Measurements from ENCODE around the gene GCLC. TPM values are rescaled to one million over a fixed set of nuclear protein-coding genes. Genes with fewer than 3 reads are reported as not detected.
"Not testable (repeated sequence)": the region's sequence is repeated elsewhere in the genome, so short reads cannot be mapped to it uniquely, and the experiment has no call there.

The GCLC gene
- total RNA-seq, 1 donor from 2014 or later = 7.8 TPM

- DNase-seq (ENCODE audit: low read depth) = no peak
Observed at GRCh38 chr6:53495506-53496499, 49.1 kb downstream of the GCLC start.

GRCh38 chr6:53494076-53494475 is 50.8 kb downstream of the GCLC start:
- no peak for DNase-seq (ENCODE audit: low read depth)

- no peak for DNase-seq (ENCODE audit: low read depth)
Observed at GRCh38 chr6:53493635-53494025, 51.3 kb downstream of the GCLC start.

- DNase-seq (ENCODE audit: low read depth) = peak; percentile 73
Observed at GRCh38 chr6:53492860-53493634, 51.9 kb downstream of the GCLC start.

- no peak for DNase-seq (ENCODE audit: low read depth)
Observed at GRCh38 chr6:53487080-53487479, 57.8 kb downstream of the GCLC start.

GRCh38 chr6:53486679-53487078 is 58.2 kb downstream of the GCLC start:
- no peak for DNase-seq (ENCODE audit: low read depth)

- peak; percentile 72 for DNase-seq (ENCODE audit: low read depth)
Observed at GRCh38 chr6:53484476-53485280, 60.2 kb downstream of the GCLC start.

GRCh38 chr6:53483423-53484353 is 61.2 kb downstream of the GCLC start:
- DNase-seq (ENCODE audit: low read depth) = peak; percentile 8

- DNase-seq (ENCODE audit: low read depth) = no peak
Observed at GRCh38 chr6:53481323-53481722, 63.6 kb downstream of the GCLC start.

GRCh38 chr6:53480774-53481173 is 64.1 kb downstream of the GCLC start:
- not testable (repeated sequence) for DNase-seq (ENCODE audit: low read depth)

- DNase-seq (ENCODE audit: low read depth) = no peak
Observed at GRCh38 chr6:53479871-53480270, 65.0 kb downstream of the GCLC start.

GRCh38 chr6:53476964-53477363 is 67.9 kb downstream of the GCLC start:
- no peak for DNase-seq (ENCODE audit: low read depth)

- DNase-seq (ENCODE audit: low read depth) = no peak
Observed at GRCh38 chr6:53474010-53474409, 70.9 kb downstream of the GCLC start.

- DNase-seq (ENCODE audit: low read depth) = no peak
Observed at GRCh38 chr6:53469163-53469562, 75.7 kb downstream of the GCLC start.

GRCh38 chr6:53466257-53466656 is 78.6 kb downstream of the GCLC start:
- no peak for DNase-seq (ENCODE audit: low read depth)

GRCh38 chr6:53465732-53466131 is 79.2 kb downstream of the GCLC start:
- DNase-seq (ENCODE audit: low read depth) = no peak

- no peak for DNase-seq (ENCODE audit: low read depth)
Observed at GRCh38 chr6:53464927-53465460, 79.9 kb downstream of the GCLC start.

- DNase-seq (ENCODE audit: low read depth) = no peak
Observed at GRCh38 chr6:53464483-53464882, 80.4 kb downstream of the GCLC start.

GRCh38 chr6:53461696-53462095 is 83.2 kb downstream of the GCLC start:
- no peak for DNase-seq (ENCODE audit: low read depth)

All from myocyte (in vitro differentiated cells).